ENCODE data around the gene NPPC.
"Not testable (repeated sequence)": the region's sequence is repeated elsewhere in the genome, so short reads cannot be mapped to it uniquely, and the experiment has no call there.

Gene NPPC

DNA sequence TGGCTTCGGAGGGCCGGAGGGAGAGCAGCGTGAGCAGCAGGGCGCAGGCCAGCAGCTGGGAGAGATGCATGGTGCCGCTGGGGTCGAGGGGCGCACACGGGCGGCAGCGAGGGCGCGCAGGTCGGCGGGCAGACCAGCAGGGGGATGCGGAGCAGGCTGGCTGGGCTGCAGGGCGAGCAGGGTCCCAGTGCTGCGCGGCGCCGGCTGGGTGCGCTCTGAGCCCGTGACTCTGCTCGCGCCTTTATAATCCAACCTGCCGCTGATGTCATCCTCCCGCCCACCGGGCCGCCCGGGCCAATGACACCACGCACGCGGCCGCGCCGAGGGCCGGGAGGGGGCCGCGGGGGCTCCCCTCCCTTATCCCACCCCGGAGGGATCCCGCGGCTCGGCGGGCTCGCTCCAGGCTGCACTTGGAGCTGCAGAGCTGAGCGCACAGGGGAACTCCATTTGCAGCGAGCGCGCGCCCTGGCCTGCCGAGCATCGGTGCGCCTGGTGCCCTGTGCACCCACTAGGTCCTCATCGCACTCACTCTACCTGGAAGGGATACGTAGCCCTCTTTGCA is at the start of gene NPPC:
Gene NPPC, minus strand, starts transcription at position 217 of the 562 bp plus-strand sequence. Its CDS starts 147 bp downstream, at position 70.
- DNase-seq (ENCODE audit: low spot score) = peak; percentile 5

- no peak for DNase-seq (ENCODE audit: low spot score)
These were observed 48.8 kb upstream of the NPPC start for GRCh38 chr2:231975001-231975400.

DNA sequence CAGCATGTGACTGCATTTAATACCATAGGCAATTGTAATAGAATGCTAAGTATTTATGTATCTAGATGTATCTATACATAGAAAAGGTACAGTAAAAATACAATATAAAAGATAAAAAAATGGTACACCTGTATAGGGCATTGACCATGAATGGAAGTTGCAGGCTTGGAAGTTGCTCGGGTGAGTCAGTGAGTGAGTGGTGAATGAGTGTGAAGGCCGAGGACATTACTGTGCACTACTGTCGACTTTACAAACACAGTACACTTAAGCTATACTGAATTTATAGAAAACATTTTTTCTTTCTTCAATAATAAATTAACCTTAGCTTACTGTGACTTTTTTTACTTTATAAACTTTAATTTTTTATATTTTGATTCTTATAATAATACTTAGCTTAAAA is 44.3 kb upstream of the NPPC start:
- no peak for DNase-seq (ENCODE audit: low spot score)

DNA sequence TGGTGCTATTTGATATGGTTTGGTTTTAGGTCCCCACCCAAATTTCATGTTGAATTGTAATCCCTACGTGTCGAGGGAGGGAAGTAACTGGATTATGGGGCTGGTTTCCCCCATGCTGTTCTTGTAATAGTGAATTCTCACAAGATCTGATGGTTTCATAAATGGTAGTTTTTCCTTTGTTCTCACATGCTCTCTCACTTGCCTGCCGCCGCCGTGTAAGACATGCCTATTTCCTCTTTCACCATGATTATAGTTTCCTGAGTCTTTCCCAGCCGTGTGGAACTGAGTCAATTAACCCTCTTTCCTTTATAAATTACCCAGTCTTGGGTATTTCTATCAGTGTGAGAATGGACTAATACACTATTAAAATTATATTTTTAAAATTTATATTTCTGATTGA is 42.6 kb upstream of the NPPC start:
- no peak for DNase-seq (ENCODE audit: low spot score)

DNA sequence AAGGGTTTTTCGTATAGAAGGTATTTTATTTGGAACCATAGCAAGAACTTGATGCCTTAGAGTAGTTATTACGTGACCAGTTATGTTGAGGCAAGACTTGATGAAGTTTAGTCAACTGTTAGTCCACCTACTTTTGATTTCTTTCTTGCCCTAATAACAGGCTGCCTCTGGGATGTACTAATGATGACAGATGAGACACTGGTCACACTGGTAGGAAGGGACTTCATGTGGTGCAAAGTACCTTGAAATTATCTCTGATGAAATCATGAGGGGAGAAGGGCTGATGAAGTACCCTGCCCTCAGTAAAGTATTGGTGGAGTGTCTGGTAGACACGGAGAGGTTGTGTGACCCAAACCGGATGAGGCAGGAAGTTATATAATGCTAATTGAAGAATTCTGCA is 40.7 kb upstream of the NPPC start:
- no peak for DNase-seq (ENCODE audit: low spot score)

DNA sequence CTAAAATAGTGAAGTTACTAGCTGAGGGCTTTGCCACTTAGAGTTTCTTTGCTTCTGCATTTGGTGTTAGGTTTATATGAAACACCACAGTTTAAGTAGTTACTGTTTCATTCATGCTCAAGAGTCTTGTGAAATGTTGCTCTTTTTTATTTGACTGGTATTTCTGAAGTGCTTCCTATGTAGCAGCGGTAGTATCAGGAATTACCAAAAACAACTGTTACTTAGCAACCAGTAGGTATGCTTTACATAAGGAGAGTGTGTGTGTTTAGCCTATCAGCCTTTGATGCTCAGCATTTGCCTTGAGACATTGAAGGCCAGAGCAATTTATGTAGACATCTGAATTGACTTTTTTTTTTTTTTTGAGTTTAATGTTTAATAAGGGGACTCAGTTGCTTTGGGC is 38.9 kb upstream of the NPPC start:
- no peak for DNase-seq (ENCODE audit: low spot score)

GRCh38 chr2:231961349-231962166 is 35.4 kb upstream of the NPPC start, which contains the start of gene DIS3L2:
TSS of gene DIS3L2 (plus strand) at chr2:231961713. CDS start at chr2:232014928, 53,215 bp downstream.
- DNase-seq (ENCODE audit: low spot score) = peak; percentile 79

DNA sequence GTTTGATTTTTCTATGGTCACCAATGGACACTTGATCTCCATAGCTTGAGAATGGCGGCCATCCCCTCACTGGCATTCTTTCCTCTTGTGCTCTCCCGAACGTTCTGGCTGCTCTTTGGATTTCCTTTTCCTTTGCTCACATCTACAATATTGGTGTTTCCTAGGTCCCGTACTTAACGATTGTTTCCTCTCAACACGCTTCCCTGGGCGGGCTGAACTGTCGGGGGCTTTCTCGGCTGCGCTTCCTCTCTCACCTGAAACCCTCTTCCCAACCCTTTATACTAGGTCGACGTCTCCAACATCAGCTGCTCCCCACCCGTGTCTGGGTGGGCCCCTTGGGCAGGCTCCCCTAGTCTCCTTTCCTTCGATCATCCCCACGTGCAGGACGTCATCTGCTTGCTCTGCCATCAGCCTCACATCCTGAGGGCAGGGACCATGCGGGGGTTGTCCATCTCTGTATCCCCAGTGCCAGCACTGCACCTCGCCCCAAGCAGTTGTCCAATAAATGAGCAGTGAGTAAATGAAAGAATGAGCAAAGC is 34.7 kb upstream of the NPPC start:
- DNase-seq (ENCODE audit: low spot score) = no peak

DNA sequence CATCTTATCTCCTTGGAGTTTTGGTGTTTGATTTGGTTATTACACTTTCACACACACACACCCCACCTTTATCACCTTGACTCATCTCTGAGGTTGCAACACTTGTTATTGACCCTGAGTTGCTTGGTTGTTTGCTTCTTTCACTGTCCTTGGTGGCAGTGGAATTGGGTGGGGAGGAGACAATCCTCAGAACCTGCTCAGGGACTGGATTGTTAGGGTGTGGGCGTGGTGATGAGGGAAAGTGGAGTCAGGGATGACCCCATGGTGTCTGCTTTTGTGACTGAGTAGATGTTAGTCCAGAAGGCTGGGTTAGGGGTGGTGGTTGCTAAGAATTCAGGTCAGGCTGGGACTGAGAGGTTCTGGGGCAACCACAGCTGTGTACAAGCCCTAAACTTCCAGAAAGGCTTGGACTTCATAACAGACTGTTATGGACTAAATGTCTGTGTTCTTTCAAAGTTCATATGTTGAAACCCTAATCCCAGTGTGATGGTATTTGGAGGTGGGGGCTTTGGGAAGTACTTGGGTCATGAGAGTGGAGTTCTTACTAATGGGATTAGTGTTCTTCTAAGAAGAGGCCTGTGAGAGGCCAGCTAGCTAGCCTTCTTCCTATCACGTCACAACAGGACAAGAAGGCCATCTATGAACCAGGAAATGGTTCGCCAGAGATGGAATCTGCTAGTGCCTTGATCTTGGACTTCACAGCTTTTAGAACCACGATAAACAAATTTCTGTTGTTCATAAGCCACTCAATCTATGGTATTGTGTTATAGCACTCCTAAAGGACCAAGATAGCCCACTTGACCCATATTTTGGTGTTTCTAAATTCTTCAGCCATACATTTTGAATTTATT is 31.9 kb upstream of the NPPC start:
- no peak for DNase-seq (ENCODE audit: low spot score)

- no peak for DNase-seq (ENCODE audit: low spot score)
These were observed 29.7 kb upstream of the NPPC start for GRCh38 chr2:231955758-231956472.

DNA sequence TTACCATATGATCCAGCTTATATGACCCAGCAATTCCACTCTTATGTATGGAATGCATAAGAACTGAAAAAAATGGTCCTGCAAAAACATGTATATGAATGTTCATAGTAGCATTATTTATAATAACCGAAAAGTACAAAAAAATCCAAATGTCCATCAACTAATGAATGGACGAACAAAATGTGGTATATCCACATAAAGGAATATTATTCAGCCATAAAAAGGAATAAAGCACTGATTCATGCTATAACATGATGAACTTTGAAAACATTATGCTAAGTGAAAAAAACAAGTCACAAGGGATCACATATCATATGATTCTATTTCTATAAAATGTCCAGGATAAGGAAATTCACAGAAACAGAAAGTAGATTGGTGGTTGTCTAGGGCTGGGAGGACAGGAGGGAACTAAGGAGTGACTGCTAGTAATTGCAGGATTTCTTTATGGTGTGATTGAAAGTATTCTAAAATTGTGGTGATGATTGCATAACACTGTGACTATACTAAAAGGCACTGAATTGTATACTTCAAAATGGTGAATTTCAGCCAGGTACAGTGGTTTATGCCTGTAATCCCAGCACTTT is 25.3 kb upstream of the NPPC start:
- no peak for DNase-seq (ENCODE audit: low spot score)

DNA sequence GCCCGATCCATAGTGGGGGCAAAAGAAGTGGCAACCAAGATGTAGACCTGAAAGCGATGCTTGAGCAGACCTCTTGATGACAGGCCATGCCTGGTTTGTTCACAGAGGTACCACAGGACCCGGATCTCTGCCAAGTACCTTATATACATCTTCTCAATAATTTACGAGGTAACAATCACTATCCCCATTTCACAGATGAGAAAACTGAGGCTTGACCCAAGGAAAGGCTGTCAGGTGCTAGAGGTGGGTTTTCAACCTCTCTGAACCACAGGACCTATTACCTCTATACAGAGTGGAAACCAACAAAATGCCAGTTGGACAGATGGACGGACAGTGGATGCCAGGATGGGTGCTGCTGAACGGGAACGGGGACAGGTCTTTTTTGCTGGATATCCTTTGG is 21.5 kb upstream of the NPPC start:
- no peak for DNase-seq (ENCODE audit: low spot score)

DNA sequence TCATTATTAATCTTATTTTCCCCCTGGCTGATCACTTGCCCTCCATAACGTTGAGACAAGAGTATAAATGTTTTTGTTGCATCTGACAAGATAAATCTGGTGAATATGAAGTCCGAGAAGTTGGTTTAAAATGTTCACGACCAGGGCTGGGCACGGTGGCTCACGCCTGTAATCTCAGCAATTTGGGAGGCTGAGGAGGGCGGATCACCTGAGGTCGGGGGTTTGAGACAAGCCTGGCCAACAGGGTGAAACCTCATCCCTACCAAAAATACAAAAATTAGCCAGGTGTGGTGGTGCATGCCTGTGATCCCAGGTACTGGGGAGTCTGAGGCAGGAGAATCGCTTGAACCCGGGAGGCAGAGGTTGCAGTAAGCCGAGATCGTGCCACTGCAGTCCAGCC is 20.9 kb upstream of the NPPC start:
- not testable (repeated sequence) for DNase-seq (ENCODE audit: low spot score)

- no peak for DNase-seq (ENCODE audit: low spot score)
These were observed 20.1 kb upstream of the NPPC start for GRCh38 chr2:231946241-231946814.

DNA sequence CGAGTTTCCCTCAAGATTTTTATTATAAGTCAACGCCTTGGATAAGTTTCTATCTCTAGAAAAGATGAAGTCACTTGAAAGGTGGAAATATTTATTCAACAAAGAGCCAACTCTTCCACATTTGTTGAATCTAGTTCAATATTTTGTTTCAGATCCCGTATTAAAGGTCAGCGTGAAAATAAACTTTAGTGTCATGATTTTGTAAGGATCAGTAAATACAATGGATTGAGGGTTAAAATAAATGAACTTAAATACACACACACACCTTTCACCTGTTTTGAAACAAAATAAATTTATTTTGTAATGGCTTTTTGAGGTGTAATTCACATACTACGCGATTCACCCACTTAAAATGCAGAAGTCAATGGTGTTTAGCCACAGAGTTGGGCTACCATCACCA is 16.0 kb upstream of the NPPC start:
- DNase-seq (ENCODE audit: low spot score) = no peak

DNA sequence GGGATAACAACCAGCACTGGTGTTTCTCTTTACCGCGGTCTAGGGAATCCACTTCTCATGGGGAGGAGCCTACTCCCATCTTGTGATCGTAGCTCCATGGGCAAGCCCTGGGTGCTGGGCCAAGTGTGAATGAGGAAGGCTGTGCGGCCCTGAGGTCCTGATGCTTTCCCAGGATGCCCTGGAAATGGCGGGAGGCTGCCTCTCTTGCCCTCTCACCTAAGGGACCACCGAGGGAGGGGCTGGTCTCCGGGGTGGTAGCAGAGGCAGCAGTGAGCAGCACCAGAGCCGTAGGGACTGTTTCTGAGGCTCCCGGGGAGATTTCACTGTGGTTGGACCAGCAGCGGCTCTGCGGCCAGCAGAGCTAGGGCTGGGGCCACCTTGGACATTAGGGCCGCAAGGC is 15.5 kb upstream of the NPPC start:
- DNase-seq (ENCODE audit: low spot score) = no peak

GRCh38 chr2:231940795-231941194 is 14.6 kb upstream of the NPPC start:
- DNase-seq (ENCODE audit: low spot score) = no peak

- no peak for DNase-seq (ENCODE audit: low spot score)
These were observed 12.8 kb upstream of the NPPC start for GRCh38 chr2:231939022-231939421.

- DNase-seq (ENCODE audit: low spot score) = no peak
These were observed 10.9 kb upstream of the NPPC start for GRCh38 chr2:231937057-231937456.

- DNase-seq (ENCODE audit: low spot score) = no peak
These were observed 10.3 kb upstream of the NPPC start for GRCh38 chr2:231936491-231936890.

DNA sequence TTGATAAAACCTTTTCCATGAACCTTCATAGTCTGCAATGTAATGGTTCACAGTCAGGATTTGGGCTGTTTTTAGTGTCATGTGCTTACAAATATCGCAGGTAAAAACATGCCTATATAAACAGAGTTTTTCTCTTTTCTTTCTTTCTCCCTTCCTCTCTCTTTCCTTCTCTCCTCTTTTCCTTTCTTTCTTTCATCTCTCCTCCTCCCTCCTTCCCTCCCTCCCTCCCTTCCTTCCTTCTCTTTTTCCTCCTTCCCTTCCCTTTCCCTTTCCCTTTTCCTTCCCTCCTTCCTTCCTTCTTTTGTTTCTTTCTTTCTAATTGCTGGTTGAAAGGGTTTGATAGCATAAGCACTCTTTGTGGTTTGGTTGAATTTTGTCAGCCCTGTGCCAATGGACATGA is 9.6 kb upstream of the NPPC start:
- DNase-seq (ENCODE audit: low spot score) = no peak

Measured in CD4-positive, alpha-beta T cell treated with Interleukin-2 at 100 ng/mL for 4 hours (primary cell).